ENCODE measurements around the gene PDS5B.
"Not testable (repeated sequence)": the region's sequence is repeated elsewhere in the genome, so short reads cannot be mapped to it uniquely, and the experiment has no call there.

The PDS5B gene

GRCh38 chr13:32650705-32651311 lies 64.6 kb downstream of the PDS5B start:
- peak; percentile 23 to 28 for DNase-seq (ENCODE audit: low read depth in 2 of 2, low spot score in 1 of 2)

- DNase-seq (ENCODE audit: low read depth in 2 of 2, low spot score in 1 of 2) = no peak
Observed at GRCh38 chr13:32657309-32657708, 71.1 kb downstream of the PDS5B start.

- no peak for DNase-seq (ENCODE audit: low read depth in 2 of 2, low spot score in 1 of 2)
Observed at GRCh38 chr13:32659736-32660135, 73.5 kb downstream of the PDS5B start.

GRCh38 chr13:32660227-32660626 lies 74.0 kb downstream of the PDS5B start:
- no peak for DNase-seq (ENCODE audit: low read depth in 2 of 2, low spot score in 1 of 2)

- no peak for DNase-seq (ENCODE audit: low read depth in 2 of 2, low spot score in 1 of 2)
Observed at GRCh38 chr13:32661685-32662084, 75.4 kb downstream of the PDS5B start.

GRCh38 chr13:32663660-32664059 lies 77.4 kb downstream of the PDS5B start:
- no peak for DNase-seq (ENCODE audit: low read depth in 2 of 2, low spot score in 1 of 2)

GRCh38 chr13:32666990-32667571 lies 80.8 kb downstream of the PDS5B start:
- no peak for DNase-seq (ENCODE audit: low read depth in 2 of 2, low spot score in 1 of 2)

- no peak for DNase-seq (ENCODE audit: low read depth in 2 of 2, low spot score in 1 of 2)
Observed at GRCh38 chr13:32669030-32669646, 82.9 kb downstream of the PDS5B start.

- no peak for DNase-seq (ENCODE audit: low read depth in 2 of 2, low spot score in 1 of 2)
Observed at GRCh38 chr13:32674503-32674902, 88.3 kb downstream of the PDS5B start.

GRCh38 chr13:32676242-32676641 lies 90.0 kb downstream of the PDS5B start:
- DNase-seq (ENCODE audit: low read depth in 2 of 2, low spot score in 1 of 2) = no peak

- no peak for DNase-seq (ENCODE audit: low read depth in 2 of 2, low spot score in 1 of 2)
Observed at GRCh38 chr13:32682130-32682529, 95.9 kb downstream of the PDS5B start.

- no peak for DNase-seq (ENCODE audit: low read depth in 2 of 2, low spot score in 1 of 2)
Observed at GRCh38 chr13:32682740-32683139, 96.5 kb downstream of the PDS5B start.

GRCh38 chr13:32687275-32687674 lies 101.0 kb downstream of the PDS5B start:
- no peak for DNase-seq (ENCODE audit: low read depth in 2 of 2, low spot score in 1 of 2)

GRCh38 chr13:32695602-32696250 lies 109.5 kb downstream of the PDS5B start:
- DNase-seq (ENCODE audit: low read depth in 2 of 2, low spot score in 1 of 2) = no peak

GRCh38 chr13:32707471-32707870 lies 121.2 kb downstream of the PDS5B start:
- no peak for DNase-seq (ENCODE audit: low read depth in 2 of 2, low spot score in 1 of 2)

- no peak for DNase-seq (ENCODE audit: low read depth in 2 of 2, low spot score in 1 of 2)
Observed at GRCh38 chr13:32713397-32713796, 127.1 kb downstream of the PDS5B start.

GRCh38 chr13:32716201-32716600 lies 129.9 kb downstream of the PDS5B start:
- not testable (repeated sequence) for DNase-seq (ENCODE audit: low read depth in 2 of 2, low spot score in 1 of 2)

GRCh38 chr13:32720026-32720425 lies 133.8 kb downstream of the PDS5B start:
- DNase-seq (ENCODE audit: low read depth in 2 of 2, low spot score in 1 of 2) = no peak

- not testable (repeated sequence) for DNase-seq (ENCODE audit: low read depth in 2 of 2, low spot score in 1 of 2)
Observed at GRCh38 chr13:32721131-32722034, 135.1 kb downstream of the PDS5B start.

- no peak for DNase-seq (ENCODE audit: low read depth in 2 of 2, low spot score in 1 of 2)
Observed at GRCh38 chr13:32722340-32722739, 136.1 kb downstream of the PDS5B start.

- DNase-seq (ENCODE audit: low read depth in 2 of 2, low spot score in 1 of 2) = no peak
Observed at GRCh38 chr13:32723987-32724386, 137.7 kb downstream of the PDS5B start.
